Endothelial cell of umbilical vein (primary cell): Measurements from ENCODE around the gene RAD9B. TPM values are rescaled to one million over a fixed set of nuclear protein-coding genes. Genes with fewer than 3 reads are reported as not detected.
"Not testable (repeated sequence)": the region's sequence is repeated elsewhere in the genome, so short reads cannot be mapped to it uniquely, and the experiment has no call there.

ENCODE experiments used
- BruUV-seq: library from RNA; stranded (reverse); fragments of 400-500 nt; replicated peaks from 2 replicates; lab custom pipeline; 2021; lab: Mats Ljungman, UMichigan
- CTCF ChIA-PET: fragments of 300-600, 350-600 bp; sonication (Branson Sonifier 250); formaldehyde crosslinking; loops from one replicate; lab custom pipeline; 2021; ENCODE audit warnings: antibody characterized with exemption, inconsistent platforms; lab: Charles Lee
- POLR2A ChIA-PET: fragments of 300-600, 350-600 bp; sonication (Branson Sonifier 250); formaldehyde crosslinking; loops from one replicate; lab custom pipeline; 2021; ENCODE audit warnings: antibody characterized with exemption, inconsistent platforms; lab: Charles Lee
- DNase-seq: peaks from one replicate; pipeline ENCODE4 v3.0.0-alpha.2; 2011; ENCODE audit warnings: low read depth, low spot score
- FAIRE-seq: peaks from 2 replicates; lab custom pipeline; 2011; peaks lifted over from hg19 to GRCh38; lab: Jason Lieb, UNC
- H2AFZ ChIP-seq: 2 replicates; pipeline ENCODE4 v1.6.0; 2012; ENCODE audit warnings: low read depth, low read length, control low read depth, inconsistent platforms
- H3K27ac ChIP-seq: 2 replicates; pipeline ENCODE4 v1.5.1; 2011; ENCODE audit warnings: low read depth, mild to moderate bottlenecking, control low read depth, low read length, moderate library complexity; ENCODE audit not compliant: insufficient read depth
- H3K27me3 ChIP-seq, 2 experiments: 2 replicates each; pipeline versions ENCODE4 v1.6.0 to v1.6.1; 2011; ENCODE audit warnings: low read length in 2 of 2, mixed read lengths in 1 of 2; ENCODE audit not compliant: control insufficient read depth in 2 of 2, insufficient read depth in 2 of 2
- H3K36me3 ChIP-seq, 2 experiments: 2 replicates in 1 of 2; 3 replicates in 1 of 2; pipeline ENCODE4 v1.5.1; 2011; ENCODE audit warnings: low read length in 2 of 2, mild to moderate bottlenecking in 1 of 2, moderate library complexity in 1 of 2; ENCODE audit not compliant: control insufficient read depth in 2 of 2, insufficient read depth in 2 of 2; ENCODE audit errors: extremely low read depth in 1 of 2
- H3K4me1 ChIP-seq: 3 replicates; pipeline ENCODE4 v1.5.1; 2011; ENCODE audit warnings: mild to moderate bottlenecking, low read length; ENCODE audit not compliant: control insufficient read depth, insufficient read depth; ENCODE audit errors: extremely low read depth
- H3K4me2 ChIP-seq: 2 replicates; pipeline ENCODE4 v1.6.1; 2011; ENCODE audit warnings: low read length, control low read depth, mixed read lengths; ENCODE audit not compliant: insufficient read depth
- H3K4me3 ChIP-seq, 3 experiments: fragments of 200-600 bp in 1 of 3; sonication (generic), shearing (Covaris generic) in 1 of 3; replicated peaks in 1 of 3; 2 replicates each; pipeline ENCODE4 v1.5.1; 2011 to 2016; ENCODE audit warnings: control low read depth in 3 of 3, low read length in 3 of 3, mild to moderate bottlenecking in 2 of 3, inconsistent platforms in 1 of 3, low read depth in 1 of 3, moderate library complexity in 1 of 3; ENCODE audit not compliant: insufficient read depth in 1 of 3
- H3K79me2 ChIP-seq: 2 replicates; pipeline ENCODE4 v1.6.0; 2012; ENCODE audit warnings: low read length, inconsistent platforms; ENCODE audit not compliant: control insufficient read depth, insufficient read depth
- H3K9ac ChIP-seq: replicated peaks from 2 replicates; pipeline ENCODE3; 2011; ENCODE audit warnings: low read length, control low read depth; ENCODE audit not compliant: insufficient read depth; ENCODE audit errors: extremely low read depth
- H3K9me1 ChIP-seq: replicated peaks from 3 replicates; pipeline ENCODE4 v1.6.0; 2011; ENCODE audit warnings: mild to moderate bottlenecking, low read length; ENCODE audit not compliant: control insufficient read depth, insufficient read depth; ENCODE audit errors: extremely low read depth
- H3K9me3 ChIP-seq: replicated peaks from 2 replicates; pipeline ENCODE4 v1.5.1; 2012; ENCODE audit warnings: low read length, inconsistent platforms; ENCODE audit not compliant: control insufficient read depth, insufficient read depth
- H4K20me1 ChIP-seq: replicated peaks from 2 replicates; pipeline ENCODE3; 2011; ENCODE audit warnings: mild to moderate bottlenecking, low read length; ENCODE audit not compliant: control insufficient read depth, insufficient read depth; ENCODE audit errors: extremely low read depth
- EZH2 ChIP-seq: IDR thresholded peaks from 2 replicates; pipeline ENCODE4 v1.6.1; 2012; ENCODE audit warnings: borderline replicate concordance, low read depth, mild to moderate bottlenecking, moderate library complexity, low read length, inconsistent platforms; ENCODE audit not compliant: severe bottlenecking
- JUN ChIP-seq: IDR thresholded peaks from 2 replicates; pipeline ENCODE4 v1.6.1; 2011; ENCODE audit warnings: borderline replicate concordance, low read depth; ENCODE audit not compliant: insufficient read length, insufficient read depth
- MAX ChIP-seq: IDR thresholded peaks from 2 replicates; pipeline ENCODE4 v1.6.1; 2011; ENCODE audit not compliant: insufficient read depth, insufficient read length
- dilution Hi-C: fragments of 300-500 bp; cut with MboI; formaldehyde crosslinking; loops from one replicate; pipeline ENCODE4 v1.15.0; 2019; ENCODE audit warnings: low sequenced_read_pairs; ENCODE audit not compliant: extremely low pct_ligation_motif_present
- intact Hi-C: fragments of 100-400 bp; cut with micrococcal nuclease; formaldehyde crosslinking; loops from one replicate; pipeline ENCODE4 v1.10.0; 2022
- polyA plus RNA-seq, 4 experiments: library from polyadenylated mRNA; depleted of rRNA in 3 of 4; stranded (reverse) in 3 of 4; unstranded in 1 of 4; fragments of >200 nt; gene quantifications; 2 replicates each; pipeline versions ENCODE4 v1.2.1 to v1.2.3, GENCODE V29; 2011 to 2012; ENCODE audit warnings: missing spikeins in 1 of 4
- total RNA-seq: library from RNA; stranded (reverse); gene quantifications from 2 replicates; pipeline ENCODE4 v1.2.3, GENCODE V29; 2021
- TF ChIP-seq, protein P1 (sequence below), 2 donors: IDR thresholded peaks; 1 replicate in 1 of 2; 2 replicates in 1 of 2; pipeline ENCODE4 v1.5.1; 2011; ENCODE audit warnings: low read length in 2 of 2, mild to moderate bottlenecking in 2 of 2, moderate library complexity in 2 of 2, control low read depth in 1 of 2, inconsistent platforms in 1 of 2, low read depth in 1 of 2; ENCODE audit not compliant: insufficient read depth in 1 of 2; ENCODE audit errors: extremely low read depth in 1 of 2

Gene RAD9B
- total and polyA plus RNA-seq, 2 donors (not counting 3 experiments of a cell fraction or from before 2014, with no cell fraction given) = 0.11 to 0.15 TPM

DNA sequence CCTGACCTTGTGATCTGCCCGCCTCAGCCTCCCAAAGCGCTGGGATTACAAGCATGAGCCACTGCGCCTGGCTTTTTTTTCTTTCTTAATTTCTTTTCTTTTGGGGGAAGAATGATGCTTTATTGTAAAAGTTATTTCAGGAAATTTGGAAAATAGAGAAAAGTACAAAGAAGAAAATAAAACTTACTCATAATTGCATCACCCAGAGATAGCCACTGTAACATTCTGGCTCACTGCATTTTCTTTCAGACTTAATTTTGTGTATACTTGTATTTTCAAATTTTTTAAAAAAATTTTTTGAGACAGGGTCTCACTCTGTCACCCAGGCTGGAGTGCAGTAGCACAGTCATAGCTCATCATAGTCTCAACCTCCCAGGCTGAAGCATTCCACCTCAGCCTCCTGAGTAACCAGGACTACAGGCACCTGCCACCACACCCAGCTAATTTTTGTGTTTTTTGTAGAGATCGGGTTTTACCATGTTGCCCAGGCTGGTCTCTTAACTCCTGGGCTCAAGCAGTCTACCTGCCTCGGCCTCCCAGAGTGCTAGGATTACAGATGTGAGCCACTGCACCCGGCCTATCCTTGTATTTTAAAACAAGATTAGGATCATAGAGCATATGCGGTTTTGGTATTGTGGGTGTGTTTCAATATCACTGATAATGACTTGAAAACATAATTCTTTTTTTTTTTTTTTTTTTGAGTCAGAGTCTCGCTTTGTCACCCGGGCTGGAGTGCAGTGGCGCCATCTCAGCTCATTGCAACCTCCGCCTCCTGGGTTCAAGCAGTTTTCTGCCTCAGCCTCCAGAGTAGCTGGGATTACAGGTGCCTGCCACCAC, 19.0 kb downstream of the RAD9B start:
- H3K27me3 ChIP-seq, intact Hi-C loops, H3K9me1 ChIP-seq, H3K27ac ChIP-seq, H3K36me3 ChIP-seq, POLR2A ChIA-PET, H3K4me2 ChIP-seq, H2AFZ ChIP-seq, BruUV-seq, FAIRE-seq, H3K9me3 ChIP-seq, H4K20me1 ChIP-seq, dilution Hi-C loops, DNase-seq, H3K9ac ChIP-seq, H3K79me2 ChIP-seq, H3K4me3 ChIP-seq, H3K4me1 ChIP-seq: not testable (repeated sequence)
- CTCF ChIA-PET = interaction anchor here (0.7 to 1.5 kb wide), 3 partner anchors 60 to 80 kb away, joined by 3 to 4 read pairs (median 4); no protein-coding TSS in a partner anchor

GRCh38 chr12:110528277-110528839, 26.2 kb downstream of the RAD9B start:
- intact Hi-C loops = no loop called here
- Histone ChIP-seq H3K36me3 (no peaks in the 10 kb centered on the region), H3K27ac (no peak overlapping the region), H3K4me3 (no peak overlapping the region), H3K4me1 (no peaks in the 10 kb centered on the region), H3K9me1 (no peaks in the 10 kb centered on the region), H3K9me3 (no peaks in the 10 kb centered on the region), H3K27me3 (no peaks in the 10 kb centered on the region), H2AFZ (no peak overlapping the region), H3K4me2 (no peak overlapping the region), H4K20me1 (no peaks in the 10 kb centered on the region), H3K79me2 (no peaks in the 10 kb centered on the region), H3K9ac (no peak overlapping the region)
- TF ChIP-seq JUN (no peak), EZH2 (no peak), MAX (no peak)
- TF ChIP-seq, protein P1, sequence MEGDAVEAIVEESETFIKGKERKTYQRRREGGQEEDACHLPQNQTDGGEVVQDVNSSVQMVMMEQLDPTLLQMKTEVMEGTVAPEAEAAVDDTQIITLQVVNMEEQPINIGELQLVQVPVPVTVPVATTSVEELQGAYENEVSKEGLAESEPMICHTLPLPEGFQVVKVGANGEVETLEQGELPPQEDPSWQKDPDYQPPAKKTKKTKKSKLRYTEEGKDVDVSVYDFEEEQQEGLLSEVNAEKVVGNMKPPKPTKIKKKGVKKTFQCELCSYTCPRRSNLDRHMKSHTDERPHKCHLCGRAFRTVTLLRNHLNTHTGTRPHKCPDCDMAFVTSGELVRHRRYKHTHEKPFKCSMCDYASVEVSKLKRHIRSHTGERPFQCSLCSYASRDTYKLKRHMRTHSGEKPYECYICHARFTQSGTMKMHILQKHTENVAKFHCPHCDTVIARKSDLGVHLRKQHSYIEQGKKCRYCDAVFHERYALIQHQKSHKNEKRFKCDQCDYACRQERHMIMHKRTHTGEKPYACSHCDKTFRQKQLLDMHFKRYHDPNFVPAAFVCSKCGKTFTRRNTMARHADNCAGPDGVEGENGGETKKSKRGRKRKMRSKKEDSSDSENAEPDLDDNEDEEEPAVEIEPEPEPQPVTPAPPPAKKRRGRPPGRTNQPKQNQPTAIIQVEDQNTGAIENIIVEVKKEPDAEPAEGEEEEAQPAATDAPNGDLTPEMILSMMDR (IDR thresholded peaks at IDR 0.05; ENCODE audit: extremely low read depth in 1 of 2, insufficient read depth in 1 of 2, low read depth in 1 of 2, low read length in 2 of 2) = no peak
- DNase-seq (no peak), FAIRE-seq (no peak)
- ChIA-PET CTCF (interaction anchor here (1.0 to 3.3 kb wide), 4 partner anchors 11 to 73 kb away, joined by 3 to 11 read pairs (median 6); no protein-coding TSS in a partner anchor), POLR2A (no interaction called here)
- dilution Hi-C loops = no loop called here
- no TSS peak for BruUV-seq
